K562 (cell line): ENCODE data around the gene CD46. TPM values are rescaled to one million over a fixed set of nuclear protein-coding genes. Genes with fewer than 3 reads are reported as not detected.

Experiments
- ATAC-seq: fragments of 200-7000 bp; cut with Tn5 transposase; 3 replicates; pipeline ENCODE4 v1.9.1; 2020; ENCODE audit warnings: moderate library complexity
- BruUV-seq: library from RNA; stranded (reverse); fragments of 400-500 nt; replicated peaks from 2 replicates; lab custom pipeline; 2021; lab: Mats Ljungman, UMichigan
- CTCF ChIA-PET: fragments of 300-600 bp; formaldehyde crosslinking; extraction: SDS; loops from one replicate; lab custom pipeline; 2021; ENCODE audit warnings: low intra/inter-chr PET ratio; lab: Yijun Ruan, JAX
- POLR2A ChIA-PET: fragments of 300-600, 350-650 bp; sonication (Branson Sonifier 250); formaldehyde crosslinking; extraction: SDS; loops from one replicate; lab custom pipeline; 2021; ENCODE audit warnings: antibody characterized with exemption, inconsistent platforms; lab: Yijun Ruan, JAX
- DNase-seq, 4 experiments: peaks; one replicate each; pipeline versions ENCODE4 v3.0.0 to v3.0.0-alpha.2; 2011 to 2018; ENCODE audit warnings: low spot score in 3 of 4, mixed read lengths in 3 of 4; ENCODE audit errors: extremely low read depth in 1 of 4
- FAIRE-seq: peaks from 2 replicates; lab custom pipeline; 2011; peaks lifted over from hg19 to GRCh38; lab: Jason Lieb, UNC
- H2AFZ ChIP-seq: 2 replicates; pipeline ENCODE4 v1.6.0; 2011; ENCODE audit warnings: low read depth, low read length, control low read depth, inconsistent platforms
- H3K27ac ChIP-seq: fragments of 200-600 bp; 3 replicates; pipeline ENCODE4 v1.8.0; 2011; ENCODE audit warnings: low read depth, mild to moderate bottlenecking, control low read depth, inconsistent platforms, low read length, moderate library complexity, mixed read lengths; ENCODE audit errors: extremely low read depth
- H3K27me3 ChIP-seq, 2 experiments: fragments of 300-600 bp in 1 of 2; 2 replicates in 1 of 2; 3 replicates in 1 of 2; pipeline versions ENCODE4 v1.6.0 to v1.8.0; 2011; ENCODE audit warnings: inconsistent platforms in 2 of 2, low read length in 2 of 2, mild to moderate bottlenecking in 1 of 2, mixed read lengths in 1 of 2, moderate library complexity in 1 of 2; ENCODE audit not compliant: control insufficient read depth in 2 of 2, insufficient read depth in 2 of 2
- H3K36me3 ChIP-seq: fragments of 300-600 bp; 3 replicates; pipeline ENCODE4 v1.8.0; 2011; ENCODE audit warnings: mild to moderate bottlenecking, low read length, inconsistent platforms; ENCODE audit not compliant: control insufficient read depth, insufficient read depth
- H3K4me1 ChIP-seq, 2 experiments: fragments of 200-600 bp in 1 of 2; replicated peaks in 1 of 2; 2 replicates in 1 of 2; 3 replicates in 1 of 2; pipeline versions ENCODE4 v1.5.1 to v1.8.0; 2011; ENCODE audit warnings: inconsistent platforms in 2 of 2, low read length in 2 of 2, mild to moderate bottlenecking in 1 of 2, mixed read lengths in 1 of 2, moderate library complexity in 1 of 2; ENCODE audit not compliant: control insufficient read depth in 2 of 2, insufficient read depth in 2 of 2
- H3K4me2 ChIP-seq: 2 replicates; pipeline ENCODE4 v1.6.1; 2011; ENCODE audit warnings: low read length, control low read depth, inconsistent platforms, mixed read lengths; ENCODE audit not compliant: insufficient read depth
- H3K4me3 ChIP-seq: fragments of 200-600 bp; sonication (generic), shearing (Covaris generic); 2 replicates; pipeline ENCODE4 v1.5.1; 2016; ENCODE audit warnings: control low read depth, inconsistent platforms
- H3K79me2 ChIP-seq: fragments of 200-600 bp; 3 replicates; pipeline ENCODE4 v1.8.0; 2011; ENCODE audit warnings: low read length, inconsistent platforms; ENCODE audit not compliant: control insufficient read depth, insufficient read depth
- H3K9ac ChIP-seq, 2 experiments: 2 replicates each; pipeline versions ENCODE4 v1.6.0 to v1.6.1; 2011; ENCODE audit warnings: low read depth in 2 of 2, low read length in 2 of 2, control low read depth in 1 of 2, inconsistent platforms in 1 of 2, mild to moderate bottlenecking in 1 of 2, mixed read lengths in 1 of 2; ENCODE audit not compliant: insufficient read depth in 1 of 2
- H3K9me1 ChIP-seq: one replicate; pipeline ENCODE4 v1.6.0; 2011; ENCODE audit warnings: inconsistent platforms, mild to moderate bottlenecking, low read length, moderate library complexity; ENCODE audit not compliant: control insufficient read depth, insufficient read depth
- H3K9me3 ChIP-seq: replicated peaks from 2 replicates; pipeline ENCODE4 v1.5.1; 2011; ENCODE audit warnings: low read depth, low read length, inconsistent platforms; ENCODE audit not compliant: control insufficient read depth, insufficient read depth
- H4K20me1 ChIP-seq: replicated peaks from 2 replicates; pipeline ENCODE4 v1.6.1; 2011; ENCODE audit warnings: low read length, inconsistent platforms, mixed read lengths; ENCODE audit not compliant: control insufficient read depth, insufficient read depth
- ATF4 ChIP-seq: fragments of 450-650 bp; formaldehyde crosslinking; IDR thresholded peaks from 2 replicates; pipeline ENCODE4 v1.4.0; 2022; ENCODE audit warnings: mild to moderate bottlenecking, moderate library complexity
- CEBPG ChIP-seq, 3 experiments: fragments of 200-800 bp in 1 of 3; sonication (Bioruptor generic) in 1 of 3; sonication (generic) in 1 of 3; formaldehyde crosslinking in 1 of 3; IDR thresholded peaks in 2 of 3; conservative IDR thresholded peaks in 1 of 3; 2 replicates each; pipeline versions ENCODE4 v1.6.1 to v1.8.0; 2016 to 2022; ENCODE audit warnings: missing compliant biosample characterization in 2 of 3, missing genetic modification characterization in 2 of 3, mild to moderate bottlenecking in 1 of 3, missing genetic modification reagents in 1 of 3
- CSDE1 ChIP-seq, 2 experiments: fragments of 450-650 bp; IDR thresholded peaks; 2 replicates each; pipeline ENCODE4 v1.6.1; 2016; ENCODE audit warnings: mild to moderate bottlenecking in 1 of 2
- E2F5 ChIP-seq: sonication (generic); formaldehyde crosslinking; IDR thresholded peaks from 2 replicates; pipeline ENCODE4 v1.8.0; 2022; ENCODE audit warnings: mild to moderate bottlenecking, missing genetic modification reagents
- ETV6 ChIP-seq, 3 experiments: fragments of 150-350 bp in 1 of 3; sonication (generic) in 1 of 3; formaldehyde crosslinking in 1 of 3; IDR thresholded peaks; 2 replicates each; pipeline versions ENCODE4 v1.6.1 to v1.8.0; 2014 to 2022; ENCODE audit warnings: borderline replicate concordance in 2 of 3, low read depth in 2 of 3, antibody characterized with exemption in 1 of 3, low read length in 1 of 3, mild to moderate bottlenecking in 1 of 3, missing genetic modification reagents in 1 of 3
- FOXA3 ChIP-seq, 2 experiments: fragments of 450-650 bp in 1 of 2; sonication (generic) in 1 of 2; formaldehyde crosslinking; IDR thresholded peaks in 1 of 2; conservative IDR thresholded peaks in 1 of 2; 2 replicates each; pipeline versions ENCODE4 v1.4.0 to v1.8.0; 2020 to 2022; ENCODE audit warnings: mild to moderate bottlenecking in 2 of 2, missing genetic modification reagents in 1 of 2
- HDGF ChIP-seq: fragments of 450-650 bp; IDR thresholded peaks from 2 replicates; pipeline ENCODE4 v1.6.1; 2016
- PML ChIP-seq: IDR thresholded peaks from 2 replicates; pipeline ENCODE4 v1.6.1; 2012; ENCODE audit warnings: low read length, inconsistent platforms
- UBTF ChIP-seq, 2 experiments: IDR thresholded peaks; 2 replicates each; pipeline ENCODE4 v1.6.1; 2012; ENCODE audit warnings: improper control_type of control experiment in 2 of 2, low read depth in 2 of 2, low read length in 2 of 2, borderline replicate concordance in 1 of 2
- ZFX ChIP-seq: sonication (generic); formaldehyde crosslinking; IDR thresholded peaks from 2 replicates; pipeline ENCODE4 v1.8.0; 2022; ENCODE audit warnings: mild to moderate bottlenecking, missing genetic modification reagents, moderate library complexity
- ZNF444 ChIP-seq: fragments of 250-450 bp; sonication (Bioruptor Pico); IDR thresholded peaks from 2 replicates; pipeline ENCODE4 v1.4.0; 2020; ENCODE audit warnings: mild to moderate bottlenecking, moderate library complexity
- ZNF512 ChIP-seq: IDR thresholded peaks from 2 replicates; pipeline ENCODE4 v1.6.1; 2016; ENCODE audit warnings: missing genetic modification characterization, missing compliant biosample characterization
- WGBS: fragments of 100-300 bp; shearing (Covaris generic); methylation state at CpG from one replicate; pipeline ENCODE4 v1.1.6; 2016; ENCODE audit warnings: low coverage, mixed read lengths; ENCODE audit not compliant: insufficient coverage; ENCODE audit errors: missing lambda C conversion rate; 5-methylcytosine and 5-hydroxymethylcytosine counted together
- in situ Hi-C: fragments of 300-500 bp; cut with MboI; formaldehyde crosslinking; loops from 4 replicates; pipeline ENCODE4 v1.15.0; 2018; ENCODE audit warnings: inconsistent platforms, mixed read lengths
- intact Hi-C: fragments of 100-400 bp; cut with micrococcal nuclease; formaldehyde crosslinking; loops from 2 replicates; pipeline ENCODE4 v1.14.2; 2022
- polyA plus RNA-seq, 8 experiments: library from polyadenylated mRNA; depleted of rRNA in 4 of 8; stranded (reverse) in 5 of 8; unstranded in 3 of 8; fragments of >200 nt; fragmentation: Nextera tagmentation in 2 of 8; fragmentation: Illumina TruSeq in 1 of 8; extraction: Ambion mirVana in 2 of 8; extraction: Trizol in 1 of 8; gene quantifications; 2 replicates each; pipeline versions ENCODE4 v1.2.1 to v1.2.3, GENCODE V29; 2011 to 2014; ENCODE audit warnings: inconsistent platforms in 1 of 8, missing spikeins in 1 of 8
- total RNA-seq, 7 experiments: library from RNA; depleted of rRNA in 6 of 7; stranded (reverse); fragments of >200 nt in 6 of 7; fragmentation: Illumina TruSeq in 2 of 7; extraction: Trizol in 2 of 7; gene quantifications; 2 replicates each; pipeline versions ENCODE4 v1.2.1 to v1.2.3, GENCODE V29; 2011 to 2021; ENCODE audit warnings: low replicate concordance in 1 of 7

Gene CD46
- total and polyA plus RNA-seq, 9 of the 15 experiments (the other 6 are each of a cell fraction or from before 2014, with no cell fraction given) = 87.9 to 374 (median 156) TPM

GRCh38 chr1:207826557-207827487 is 75.0 kb downstream of the CD46 start:
- Histone ChIP-seq H3K36me3 (no peaks in the 10 kb centered on the region), H3K4me2 (peak overlapping the region; percentile 86), H3K9me3 (no peaks in the 10 kb centered on the region), H2AFZ (peak overlapping the region; percentile 86), H3K79me2 (peaks cover 23% of the 10 kb centered on the region), H4K20me1 (no peaks in the 10 kb centered on the region), H3K27me3 (no peaks in the 10 kb centered on the region), H3K9ac (peak overlapping the region; percentile 63 to 69; a peak in 3 of 4 replicates), H3K4me3 (peak overlapping the region; percentile 16; the same call in 1 of the 2 replicates), H3K27ac (peak overlapping the region; percentile 82), H3K4me1 (peaks cover 51 to 81% of the 10 kb centered on the region in 2 experiments), H3K9me1 (no peaks in the 10 kb centered on the region)
- intact Hi-C loops = loop anchor here (2.0 kb wide), 1 partner anchor 136 kb away; no protein-coding TSS in a partner anchor
- POLR2A ChIA-PET = interaction anchor here (0.5 to 2.7 kb wide), 11 partner anchors 9 to 1345 kb away, joined by 3 to 9 read pairs (median 5); no protein-coding TSS in a partner anchor
- no TSS peak for BruUV-seq
- FAIRE-seq (no peak), ATAC-seq (peak; percentile 2; the same call in 1 of the 3 replicates), DNase-seq (peak in 1 of 4 experiments; percentile 33)
- in situ Hi-C loops = loop anchor here (5.0 to 10.0 kb wide), 3 partner anchors 45 to 1828 kb away; partner anchors contain the start of gene LAMB3
- WGBS = 55% methylated on average over 18 of the region's 18 CpGs
- CTCF ChIA-PET = interaction anchor here (1.4 kb wide), 1 partner anchor 41 kb away, joined by 5 read pairs; no protein-coding TSS in a partner anchor
- TF ChIP-seq ZNF444 (CRISPR knock-in tag) (no peak), CSDE1 (IDR thresholded peaks at IDR 0.05) (no peak), ZNF512 (no peak), UBTF (IDR thresholded peaks at IDR 0.05; ENCODE audit: borderline replicate concordance in 1 of 2, low read depth in 2 of 2, low read length in 2 of 2) (no peak), E2F5 (CRISPR knock-in tag) (no peak), PML (no peak), HDGF (no peak), ZFX (CRISPR knock-in tag) (peak; percentile 33; the same call in 1 of the 2 replicates), CEBPG (CRISPR knock-in tag; IDR thresholded peaks at IDR 0.05) (no peak), CEBPG (tag; conservative IDR thresholded peaks at IDR 0.05 in 1 of 2, IDR thresholded peaks at IDR 0.05 in 1 of 2) (no peak), FOXA3 (CRISPR knock-in tag; conservative IDR thresholded peaks at IDR 0.05 in 1 of 2, IDR thresholded peaks at IDR 0.05 in 1 of 2) (peak; percentile 82 to 92; a peak in 3 of 4 replicates), ATF4 (CRISPR knock-in tag) (0 out of 2 replicates have a peak, but pooled peaks have one; percentile 6), ETV6 (IDR thresholded peaks at IDR 0.05; ENCODE audit: borderline replicate concordance in 1 of 2, low read depth in 2 of 2, low read length in 1 of 2) (no peak), ETV6 (CRISPR knock-in tag; IDR thresholded peaks at IDR 0.05; ENCODE audit: borderline replicate concordance) (no peak)
